Nephron progenitor cell (in vitro differentiated cells): Measurements from ENCODE around the gene RSBN1L.
A peak's percentile ranks its signal among the peaks of the same experiment; 100 is the strongest.

Source experiments
- DNase-seq: peaks from one replicate; pipeline ENCODE4 v3.0.0; 2021
- H3K27ac Mint-ChIP-seq: 2 replicates; pipeline ENCODE4 v1.8.0; 2021; ENCODE audit warnings: mild to moderate bottlenecking, moderate library complexity, mixed read lengths
- H3K27me3 Mint-ChIP-seq: 2 replicates; pipeline ENCODE4 v1.8.0; 2021; ENCODE audit warnings: mild to moderate bottlenecking, low read depth, mixed read lengths; ENCODE audit not compliant: poor library complexity
- H3K36me3 Mint-ChIP-seq: 2 replicates; pipeline ENCODE4 v1.8.0; 2021; ENCODE audit warnings: low read depth, mixed read lengths
- H3K4me1 Mint-ChIP-seq: 2 replicates; pipeline ENCODE4 v1.8.0; 2021; ENCODE audit warnings: mixed read lengths
- H3K4me3 Mint-ChIP-seq: 2 replicates; pipeline ENCODE4 v1.8.0; 2021; ENCODE audit warnings: mild to moderate bottlenecking, moderate library complexity, mixed read lengths
- H3K9me3 Mint-ChIP-seq: 2 replicates; pipeline ENCODE4 v1.8.0; 2021; ENCODE audit warnings: mild to moderate bottlenecking, moderate library complexity, mixed read lengths
- TF ChIP-seq, protein P1 (sequence below): fragments of 200-600 bp; sonication (generic); IDR thresholded peaks from 2 replicates; pipeline ENCODE4 v1.5.0; 2021; ENCODE audit warnings: antibody characterized with exemption

RSBN1L gene

DNA sequence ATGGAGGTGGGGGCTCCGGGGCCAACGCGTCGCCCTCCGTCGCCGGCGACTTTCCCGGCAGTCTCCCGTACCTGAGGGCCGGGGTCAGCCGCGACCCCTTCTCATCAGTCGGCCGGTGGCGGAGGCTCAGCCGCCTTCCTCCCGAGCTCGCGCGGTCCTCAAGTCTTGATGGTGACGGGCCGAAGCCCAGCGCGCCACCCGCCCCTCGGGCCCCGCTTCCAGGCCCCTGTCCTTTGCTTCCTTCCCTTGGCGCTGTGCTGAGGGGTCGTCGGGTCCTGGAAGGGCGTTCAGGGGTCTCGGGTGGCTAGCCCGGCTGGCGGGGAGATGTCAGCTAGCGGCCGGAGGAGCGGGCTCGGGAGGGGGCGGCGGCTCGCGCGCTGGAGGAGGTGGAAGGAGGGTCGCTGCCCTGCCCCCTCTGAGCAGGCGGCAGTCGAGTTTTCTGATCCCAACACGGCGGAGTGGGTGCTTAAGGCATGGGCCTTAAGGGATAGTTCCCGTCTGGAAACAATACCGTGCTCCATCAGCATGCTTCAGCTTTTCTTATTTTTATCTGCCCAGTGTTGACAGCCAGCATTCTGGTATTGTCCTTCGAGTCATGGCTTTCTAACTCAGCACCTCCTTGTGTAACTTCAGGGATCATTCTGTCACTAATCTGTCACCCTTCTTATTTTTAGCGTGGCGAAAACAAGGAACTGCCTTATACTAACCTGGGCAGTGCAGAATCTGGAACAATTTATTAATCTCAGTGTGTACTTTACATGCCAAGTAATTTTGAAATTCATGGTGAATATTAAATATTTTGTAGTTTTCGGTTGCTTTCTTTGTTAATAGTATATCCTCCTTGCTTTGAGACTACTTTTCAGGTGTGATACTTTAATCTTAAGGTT, 103.1 kb downstream of the RSBN1L start:
- H3K9me3 Mint-ChIP-seq = peaks cover 4% of the 10 kb centered on the region
- H3K36me3 Mint-ChIP-seq = peaks cover 19% of the 10 kb centered on the region
- peaks cover 36% of the 10 kb centered on the region for H3K4me1 Mint-ChIP-seq
- TF ChIP-seq, protein P1, sequence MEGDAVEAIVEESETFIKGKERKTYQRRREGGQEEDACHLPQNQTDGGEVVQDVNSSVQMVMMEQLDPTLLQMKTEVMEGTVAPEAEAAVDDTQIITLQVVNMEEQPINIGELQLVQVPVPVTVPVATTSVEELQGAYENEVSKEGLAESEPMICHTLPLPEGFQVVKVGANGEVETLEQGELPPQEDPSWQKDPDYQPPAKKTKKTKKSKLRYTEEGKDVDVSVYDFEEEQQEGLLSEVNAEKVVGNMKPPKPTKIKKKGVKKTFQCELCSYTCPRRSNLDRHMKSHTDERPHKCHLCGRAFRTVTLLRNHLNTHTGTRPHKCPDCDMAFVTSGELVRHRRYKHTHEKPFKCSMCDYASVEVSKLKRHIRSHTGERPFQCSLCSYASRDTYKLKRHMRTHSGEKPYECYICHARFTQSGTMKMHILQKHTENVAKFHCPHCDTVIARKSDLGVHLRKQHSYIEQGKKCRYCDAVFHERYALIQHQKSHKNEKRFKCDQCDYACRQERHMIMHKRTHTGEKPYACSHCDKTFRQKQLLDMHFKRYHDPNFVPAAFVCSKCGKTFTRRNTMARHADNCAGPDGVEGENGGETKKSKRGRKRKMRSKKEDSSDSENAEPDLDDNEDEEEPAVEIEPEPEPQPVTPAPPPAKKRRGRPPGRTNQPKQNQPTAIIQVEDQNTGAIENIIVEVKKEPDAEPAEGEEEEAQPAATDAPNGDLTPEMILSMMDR = no peak
- peak; percentile 76 for DNase-seq
- peak overlapping the region; percentile 99 for H3K27ac Mint-ChIP-seq
- H3K27me3 Mint-ChIP-seq = no peaks in the 10 kb centered on the region
- peak overlapping the region; percentile 96 for H3K4me3 Mint-ChIP-seq

DNA sequence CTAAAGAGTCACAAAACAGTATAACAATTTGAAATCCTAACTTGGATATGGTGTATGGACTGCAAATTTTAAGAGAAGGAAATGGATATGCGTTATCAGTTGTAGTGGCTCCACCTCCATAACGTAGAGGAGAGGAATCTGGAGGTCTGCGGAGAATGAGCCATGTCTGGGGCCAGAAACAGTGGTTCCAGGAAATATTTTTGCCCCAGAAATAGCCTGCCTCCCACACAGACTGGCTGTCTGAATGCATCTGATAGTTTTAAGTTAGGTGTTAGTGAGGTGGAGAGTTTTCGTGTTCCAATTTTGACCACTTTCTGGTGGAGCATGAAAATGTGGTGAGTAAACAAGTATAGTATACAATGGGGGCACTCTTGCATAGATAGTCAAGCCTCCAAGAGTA, 103.9 kb downstream of the RSBN1L start:
- DNase-seq = no peak
- Mint-ChIP-seq H3K36me3 (peaks cover 19% of the 10 kb centered on the region), H3K9me3 (peaks cover 12% of the 10 kb centered on the region), H3K4me1 (peaks cover 30% of the 10 kb centered on the region), H3K27me3 (no peaks in the 10 kb centered on the region), H3K27ac (peak overlapping the region; percentile 96), H3K4me3 (peak overlapping the region; percentile 96)
- TF ChIP-seq, protein P1 = no peak

DNA sequence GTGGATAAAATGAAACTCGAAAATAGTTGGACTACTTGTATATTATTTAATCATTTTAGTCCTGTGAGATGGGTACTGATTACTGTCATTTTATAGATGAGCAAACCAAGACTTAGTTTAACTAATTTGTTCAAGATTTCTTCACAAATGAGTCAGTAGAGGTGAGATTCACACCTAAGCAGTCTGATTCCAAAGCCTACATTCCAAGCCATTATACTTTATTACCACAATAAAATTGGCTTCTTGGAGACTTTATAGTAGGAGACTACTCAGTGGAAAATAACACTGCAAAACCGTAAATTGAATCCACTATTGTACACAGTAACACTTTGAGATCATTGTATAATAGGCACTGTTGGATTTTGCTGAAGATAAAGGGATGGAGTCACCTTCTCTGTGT, 104.5 kb downstream of the RSBN1L start:
- TF ChIP-seq, protein P1 = no peak
- no peak for DNase-seq
- peak overlapping the region; percentile 96 for H3K4me3 Mint-ChIP-seq
- H3K27ac Mint-ChIP-seq = no peak overlapping the region
- peaks cover 30% of the 10 kb centered on the region for H3K4me1 Mint-ChIP-seq
- H3K9me3 Mint-ChIP-seq = peaks cover 18% of the 10 kb centered on the region
- H3K36me3 Mint-ChIP-seq = peaks cover 25% of the 10 kb centered on the region
- no peaks in the 10 kb centered on the region for H3K27me3 Mint-ChIP-seq

DNA sequence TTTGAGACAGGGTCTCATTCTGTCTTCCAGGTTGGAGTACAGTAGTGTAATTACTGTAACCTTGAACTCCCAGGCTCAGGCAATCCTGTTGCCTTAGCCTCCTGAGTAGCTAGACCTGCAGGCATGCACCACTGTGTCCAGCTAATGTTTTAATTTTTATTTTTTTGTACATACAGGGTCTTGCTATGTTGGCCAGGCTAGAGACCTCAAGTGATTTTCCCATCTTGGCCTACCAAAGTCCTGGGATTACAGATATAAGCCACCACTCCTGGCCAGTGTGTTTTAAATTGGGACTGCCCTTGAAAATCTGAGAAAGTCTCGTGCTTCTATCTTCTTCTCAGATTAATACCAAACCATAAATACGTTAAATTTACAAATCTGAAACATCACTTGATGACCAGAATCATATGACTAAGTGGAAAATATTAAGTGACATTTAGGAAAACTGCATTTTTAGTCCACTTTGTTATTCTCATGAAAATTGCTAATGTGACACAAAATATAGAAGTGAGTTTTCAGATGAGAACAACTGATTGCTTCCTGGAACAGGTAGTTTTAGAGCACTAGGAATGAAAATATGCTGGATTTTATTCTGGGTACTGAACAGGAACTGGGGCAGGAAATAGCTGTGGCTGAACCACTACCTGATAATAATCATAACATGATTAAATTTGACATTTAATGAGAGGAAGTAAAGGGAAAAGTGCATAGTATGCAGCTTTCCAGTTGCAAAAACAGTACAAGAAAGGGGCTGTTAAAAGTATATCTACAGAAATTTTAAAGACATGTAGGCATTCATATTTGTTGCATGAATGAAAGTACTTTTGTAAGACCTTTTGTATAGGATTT, 106.5 kb downstream of the RSBN1L start:
- H3K36me3 Mint-ChIP-seq = peaks cover 46% of the 10 kb centered on the region
- DNase-seq = no peak
- H3K9me3 Mint-ChIP-seq = peaks cover 39% of the 10 kb centered on the region
- no peak overlapping the region for H3K4me3 Mint-ChIP-seq
- H3K27ac Mint-ChIP-seq = no peak overlapping the region
- TF ChIP-seq, protein P1 = no peak
- peaks cover 13% of the 10 kb centered on the region for H3K4me1 Mint-ChIP-seq
- H3K27me3 Mint-ChIP-seq = no peaks in the 10 kb centered on the region

DNA sequence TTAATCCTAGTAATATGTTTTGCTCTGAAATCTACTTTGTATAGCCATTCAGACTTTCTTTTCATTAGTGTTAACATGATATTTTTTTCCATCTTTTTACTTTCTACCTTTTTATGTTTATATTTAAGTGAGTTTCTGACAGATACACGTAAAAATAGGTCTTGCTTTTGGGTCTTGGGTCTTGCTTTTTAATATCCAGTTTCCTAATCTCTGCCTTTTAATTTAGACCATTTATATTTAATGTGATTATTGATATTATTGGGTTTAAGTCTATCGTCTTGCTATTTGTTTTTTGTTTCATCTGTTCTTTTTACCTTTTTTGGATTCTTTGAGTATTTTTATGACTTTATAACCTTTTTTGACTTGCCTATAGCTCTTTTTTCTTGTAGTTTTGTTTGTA, 110.2 kb downstream of the RSBN1L start:
- Mint-ChIP-seq H3K4me3 (no peak overlapping the region), H3K4me1 (no peaks in the 10 kb centered on the region), H3K36me3 (peaks cover 63% of the 10 kb centered on the region), H3K27ac (no peak overlapping the region), H3K27me3 (no peaks in the 10 kb centered on the region), H3K9me3 (peaks cover 55% of the 10 kb centered on the region)
- TF ChIP-seq, protein P1 = no peak
- no peak for DNase-seq
